Measurements from ENCODE around the gene TMEM240. TPM values are rescaled to one million over a fixed set of nuclear protein-coding genes. Genes with fewer than 3 reads are reported as not detected.
"Not testable (repeated sequence)": the region's sequence is repeated elsewhere in the genome, so short reads cannot be mapped to it uniquely, and the experiment has no call there.

The TMEM240 gene
- total RNA-seq, 2 experiments from 2014 or later, result 0.75 to 1.5 TPM

DNA sequence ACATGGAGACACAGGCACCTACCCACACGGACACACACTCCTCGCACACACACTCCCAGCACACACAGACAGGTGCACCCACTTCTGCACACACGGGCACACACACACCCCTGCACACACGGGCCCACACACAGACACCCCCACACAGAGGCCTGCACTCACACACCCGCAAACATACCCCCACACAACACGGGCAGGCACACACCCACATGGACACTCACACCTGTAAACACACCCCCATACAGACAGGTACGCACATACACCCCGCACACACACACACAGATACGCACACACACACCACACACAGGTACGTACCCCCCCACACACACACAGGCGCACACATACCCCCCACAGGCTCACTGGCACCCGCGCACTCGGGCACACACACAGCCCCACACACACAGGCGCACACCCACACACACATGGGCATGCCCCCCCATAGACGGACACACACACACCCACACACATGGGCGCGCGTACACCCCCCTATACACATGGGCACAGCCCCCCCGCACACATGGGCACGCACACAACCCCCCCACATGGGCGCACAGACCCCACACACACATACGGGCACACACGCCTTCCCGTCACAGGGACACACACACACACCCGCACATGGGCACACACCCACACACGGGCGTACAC lies 22.3 kb downstream of the TMEM240 start:
- no peaks in the 10 kb centered on the region for H3K4me1 Mint-ChIP-seq (ENCODE audit: low read depth)
- no peaks in the 10 kb centered on the region for H3K9me3 Mint-ChIP-seq
- H3K9me3 ChIP-seq (ENCODE audit: control insufficient read depth in 1 of 2, insufficient read depth in 1 of 2, low read length in 2 of 2), result no peaks in the 10 kb centered on the region
- TF ChIP-seq CTCF (IDR thresholded peaks at IDR 0.05), result no peak
- no peak overlapping the region for H3K27ac ChIP-seq (ENCODE audit: low read depth in 1 of 2, low read length in 2 of 2)
- H3K4me3 Mint-ChIP-seq, result peak overlapping the region; percentile 15
- H3K4me3 ChIP-seq (ENCODE audit: low read length), result no peak overlapping the region
- H3K27me3 ChIP-seq (ENCODE audit: control insufficient read depth in 1 of 2, insufficient read depth in 2 of 2, low read length in 2 of 2), result no peaks in the 10 kb centered on the region
- no peaks in the 10 kb centered on the region for H3K27me3 Mint-ChIP-seq
- H3K36me3 Mint-ChIP-seq (ENCODE audit: low read depth), result peaks cover 15% of the 10 kb centered on the region
- CTCF ChIA-PET, result no interaction called here
- no peak for ATAC-seq (ENCODE audit: poor library complexity)
- DNase-seq, result peak in 1 of 14 experiments; percentile 34
- H3K27ac Mint-ChIP-seq, result no peak overlapping the region
- intact Hi-C loops (cut with DNase I, micrococcal nuclease), result no loop called here
- peaks cover 23% of the 10 kb centered on the region for H3K36me3 ChIP-seq (ENCODE audit: insufficient read depth, low read length)
- POLR2A ChIA-PET, result no interaction called here
- H3K4me1 ChIP-seq (ENCODE audit: insufficient read depth, low read length), result peaks cover 4% of the 10 kb centered on the region

GRCh38 chr1:1516923-1517322 lies 23.5 kb downstream of the TMEM240 start:
- H3K4me3 ChIP-seq (ENCODE audit: low read length); H3K27ac Mint-ChIP-seq; H3K9me3 Mint-ChIP-seq; DNase-seq; H3K9me3 ChIP-seq (ENCODE audit: control insufficient read depth in 1 of 2, insufficient read depth in 1 of 2, low read length in 2 of 2); POLR2A ChIA-PET; H3K4me1 Mint-ChIP-seq (ENCODE audit: low read depth); H3K4me1 ChIP-seq (ENCODE audit: insufficient read depth, low read length); ATAC-seq (ENCODE audit: poor library complexity); H3K4me3 Mint-ChIP-seq; CTCF ChIA-PET; H3K27me3 ChIP-seq (ENCODE audit: control insufficient read depth in 1 of 2, insufficient read depth in 2 of 2, low read length in 2 of 2); H3K27me3 Mint-ChIP-seq; intact Hi-C loops (cut with DNase I, micrococcal nuclease); H3K27ac ChIP-seq (ENCODE audit: low read depth in 1 of 2, low read length in 2 of 2): not testable (repeated sequence)
- peaks cover 17% of the 10 kb centered on the region for H3K36me3 Mint-ChIP-seq (ENCODE audit: low read depth)
- H3K36me3 ChIP-seq (ENCODE audit: insufficient read depth, low read length), result peaks cover 23% of the 10 kb centered on the region

GRCh38 chr1:1514376-1514775 lies 26.0 kb downstream of the TMEM240 start:
- Histone ChIP-seq H3K4me1 (ENCODE audit: insufficient read depth, low read length) (peaks cover 16% of the 10 kb centered on the region), H3K36me3 (ENCODE audit: insufficient read depth, low read length) (peaks cover 15% of the 10 kb centered on the region)
- H3K9me3 Mint-ChIP-seq; H3K27ac Mint-ChIP-seq; H3K27ac ChIP-seq (ENCODE audit: low read depth in 1 of 2, low read length in 2 of 2); H3K4me3 ChIP-seq (ENCODE audit: low read length); CTCF ChIA-PET; H3K4me3 Mint-ChIP-seq; ATAC-seq (ENCODE audit: poor library complexity); POLR2A ChIA-PET; H3K27me3 ChIP-seq (ENCODE audit: control insufficient read depth in 1 of 2, insufficient read depth in 2 of 2, low read length in 2 of 2); H3K9me3 ChIP-seq (ENCODE audit: control insufficient read depth in 1 of 2, insufficient read depth in 1 of 2, low read length in 2 of 2); H3K27me3 Mint-ChIP-seq: not testable (repeated sequence)
- peaks cover 14% of the 10 kb centered on the region for H3K4me1 Mint-ChIP-seq (ENCODE audit: low read depth)
- peaks cover 20% of the 10 kb centered on the region for H3K36me3 Mint-ChIP-seq (ENCODE audit: low read depth)
- DNase-seq, result peak in 1 of 14 experiments; percentile 61
- intact Hi-C loops (cut with DNase I, micrococcal nuclease), result loop anchor here in 1 of 2 experiments (5.0 kb wide), 1 partner anchor 103 kb away; the partner anchor contains the start of gene MIB2

GRCh38 chr1:1513675-1514074 lies 26.7 kb downstream of the TMEM240 start:
- H3K27ac Mint-ChIP-seq, H3K27me3 Mint-ChIP-seq: not testable (repeated sequence)
- intact Hi-C loops (cut with DNase I, micrococcal nuclease), result loop anchor here in 1 of 2 experiments (5.0 kb wide), 1 partner anchor 104 kb away; the partner anchor contains the start of gene MIB2

GRCh38 chr1:1512425-1512824 lies 28.0 kb downstream of the TMEM240 start:
- peak overlapping the region; percentile 58 for H3K4me3 Mint-ChIP-seq
- POLR2A ChIA-PET; H3K9me3 ChIP-seq (ENCODE audit: control insufficient read depth in 1 of 2, insufficient read depth in 1 of 2, low read length in 2 of 2); H3K36me3 ChIP-seq (ENCODE audit: insufficient read depth, low read length); CTCF ChIA-PET; H3K27ac ChIP-seq (ENCODE audit: low read depth in 1 of 2, low read length in 2 of 2); H3K27me3 Mint-ChIP-seq; H3K27me3 ChIP-seq (ENCODE audit: control insufficient read depth in 1 of 2, insufficient read depth in 2 of 2, low read length in 2 of 2); H3K27ac Mint-ChIP-seq; H3K9me3 Mint-ChIP-seq: not testable (repeated sequence)
- intact Hi-C loops (cut with DNase I, micrococcal nuclease), result loop anchor here in 1 of 2 experiments (1.0 to 5.0 kb wide), 2 partner anchors 62 to 105 kb away; partner anchors contain the start of genes MIB2 and SSU72
- peaks cover 12% of the 10 kb centered on the region for H3K36me3 Mint-ChIP-seq (ENCODE audit: low read depth)
- DNase-seq, result peak in 7 of 14 experiments; percentile 9 to 60 (median 14)
- ATAC-seq (ENCODE audit: poor library complexity), result peak; percentile 5
- Histone ChIP-seq H3K4me1 (ENCODE audit: insufficient read depth, low read length) (peaks cover 16% of the 10 kb centered on the region), H3K4me3 (ENCODE audit: low read length) (peak overlapping the region; percentile 46)
- peaks cover 14% of the 10 kb centered on the region for H3K4me1 Mint-ChIP-seq (ENCODE audit: low read depth)

More at GRCh38 chr1:1513675-1514074, 26.7 kb downstream of the TMEM240 start:
- H3K27me3 ChIP-seq (ENCODE audit: control insufficient read depth in 1 of 2, insufficient read depth in 2 of 2, low read length in 2 of 2); DNase-seq; POLR2A ChIA-PET; H3K9me3 ChIP-seq (ENCODE audit: control insufficient read depth in 1 of 2, insufficient read depth in 1 of 2, low read length in 2 of 2); ATAC-seq (ENCODE audit: poor library complexity); H3K9me3 Mint-ChIP-seq; CTCF ChIA-PET; H3K27ac ChIP-seq (ENCODE audit: low read depth in 1 of 2, low read length in 2 of 2); H3K4me3 ChIP-seq (ENCODE audit: low read length): not testable (repeated sequence)
- Mint-ChIP-seq H3K36me3 (ENCODE audit: low read depth) (peaks cover 19% of the 10 kb centered on the region), H3K4me1 (ENCODE audit: low read depth) (peaks cover 14% of the 10 kb centered on the region), H3K4me3 (peak overlapping the region; percentile 51)
- H3K36me3 ChIP-seq (ENCODE audit: insufficient read depth, low read length), result peaks cover 14% of the 10 kb centered on the region
- H3K4me1 ChIP-seq (ENCODE audit: insufficient read depth, low read length), result peaks cover 16% of the 10 kb centered on the region
